ENCODE measurements around the gene HHATL. TPM values are rescaled to one million over a fixed set of nuclear protein-coding genes. Genes with fewer than 3 reads are reported as not detected.

HHATL gene
- total and polyA plus RNA-seq, 4 donors = 0.17 TPM; not detected in 3

- 71% methylated on average over 12 of the region's 12 CpGs for WGBS
- no peaks in the 10 kb centered on the region for H3K9me3 ChIP-seq (ENCODE audit: control insufficient read depth in 4 of 4, low read length in 3 of 4)
- no peak overlapping the region for H3K27ac ChIP-seq (ENCODE audit: low read depth in 1 of 2, low read length in 2 of 2)
- TF ChIP-seq FOXA2 (IDR thresholded peaks at IDR 0.05) (no peak), RAD21 (IDR thresholded peaks at IDR 0.05) (no peak), REST (IDR thresholded peaks at IDR 0.05) (no peak), TAF1 (conservative IDR thresholded peaks at IDR 0.05) (no peak), SP1 (IDR thresholded peaks at IDR 0.05) (no peak), ATF3 (IDR thresholded peaks at IDR 0.05) (no peak), EGR1 (IDR thresholded peaks at IDR 0.05; ENCODE audit: low read depth in 2 of 2) (no peak), HNF4A (conservative IDR thresholded peaks at IDR 0.05) (no peak), RXRA (IDR thresholded peaks at IDR 0.05) (no peak), JUND (IDR thresholded peaks at IDR 0.05) (no peak), ZBTB33 (IDR thresholded peaks at IDR 0.05) (no peak), YY1 (IDR thresholded peaks at IDR 0.05) (no peak), NR2F2 (IDR thresholded peaks at IDR 0.05) (no peak), FOXA1 (IDR thresholded peaks at IDR 0.05) (no peak), CTCF (IDR thresholded peaks at IDR 0.05; ENCODE audit: low read depth, low read length, missing input control) (no peak)
- H3K36me3 ChIP-seq (ENCODE audit: control insufficient read depth in 4 of 4, insufficient read depth in 3 of 4, low read depth in 1 of 4, low read length in 3 of 4) = no peaks in the 10 kb centered on the region
- H3K27me3 ChIP-seq (ENCODE audit: control insufficient read depth in 4 of 4, insufficient read depth in 4 of 4, low read length in 3 of 4) = no peaks in the 10 kb centered on the region
- H3K9ac ChIP-seq (ENCODE audit: low read depth in 1 of 2, low read length in 2 of 2) = no peak overlapping the region
- no peak overlapping the region for H3K4me3 ChIP-seq (ENCODE audit: low read depth in 1 of 3, low read length in 3 of 3)
- peaks cover 0 to 2% (median under 1%) of the 10 kb centered on the region in 4 donors for H3K4me1 ChIP-seq (ENCODE audit: control insufficient read depth in 4 of 4, insufficient read depth in 4 of 4, low read length in 3 of 4)
- DNase-seq (ENCODE audit: low spot score) = no peak
Observed at GRCh38 chr3:42682301-42683070, 20.1 kb downstream of the HHATL start.

All from liver (tissue), 9 donors.